ENCODE results near the gene SPIN2A.
"Not testable (repeated sequence)": the region's sequence is repeated elsewhere in the genome, so short reads cannot be mapped to it uniquely, and the experiment has no call there.

Gene SPIN2A

GRCh38 chrX:57137073-57137472 lies at the start of gene SPIN2A:
TSS of gene SPIN2A (minus strand) at chrX:57137397. CDS start at chrX:57136597, 800 bp downstream.
- H3K27ac ChIP-seq: not testable (repeated sequence)

GRCh38 chrX:57178605-57179004 lies 41.4 kb upstream of the SPIN2A start:
- H3K27ac ChIP-seq: no peak overlapping the region
- TF ChIP-seq CTCF (conservative IDR thresholded peaks at IDR 0.05): no peak

GRCh38 chrX:57177070-57177469 lies 39.9 kb upstream of the SPIN2A start:
- TF ChIP-seq CTCF (conservative IDR thresholded peaks at IDR 0.05): no peak
- no peak overlapping the region for H3K27ac ChIP-seq

GRCh38 chrX:57172544-57172943 lies 35.3 kb upstream of the SPIN2A start:
- TF ChIP-seq CTCF (conservative IDR thresholded peaks at IDR 0.05): no peak
- no peak overlapping the region for H3K27ac ChIP-seq

GRCh38 chrX:57156397-57157049 lies 19.3 kb upstream of the SPIN2A start:
- no peak overlapping the region for H3K27ac ChIP-seq
- peak; percentile 76 for TF ChIP-seq CTCF (conservative IDR thresholded peaks at IDR 0.05)

- TF ChIP-seq CTCF (conservative IDR thresholded peaks at IDR 0.05): no peak
- H3K27ac ChIP-seq: no peak overlapping the region
Measured at GRCh38 chrX:57155171-57155570, 18.0 kb upstream of the SPIN2A start.

- H3K27ac ChIP-seq: not testable (repeated sequence)
Measured at GRCh38 chrX:57152222-57152621, 15.0 kb upstream of the SPIN2A start.

- no peak for TF ChIP-seq CTCF (conservative IDR thresholded peaks at IDR 0.05)
- no peak overlapping the region for H3K27ac ChIP-seq
Measured at GRCh38 chrX:57138674-57139073, 1.5 kb upstream of the SPIN2A start.

- no peak for TF ChIP-seq CTCF (conservative IDR thresholded peaks at IDR 0.05)
- H3K27ac ChIP-seq: no peak overlapping the region
Measured at GRCh38 chrX:57137501-57137900, 304 bp upstream of the SPIN2A start.

GRCh38 chrX:57136589-57136988 lies 608 bp downstream of the SPIN2A start:
- not testable (repeated sequence) for H3K27ac ChIP-seq

Measured in VCaP (cell line).